ENCODE measurements around the gene BBC3.

BBC3 gene

GRCh38 chr19:47186446-47187334 is 44.3 kb downstream of the BBC3 start:
- no peak overlapping the region for H3K4ac ChIP-seq (ENCODE audit: low read depth, low read length)
- peak overlapping the region; percentile 40 for H3K9ac ChIP-seq (ENCODE audit: low read length)
- peak overlapping the region; percentile 22 for H3K27ac ChIP-seq (ENCODE audit: low read depth, low read length)
- H2BK15ac ChIP-seq (replicated peaks; ENCODE audit: low read depth), result no peak overlapping the region
- peak overlapping the region; percentile 34 for H3K56ac ChIP-seq (ENCODE audit: low read length)
- no peak overlapping the region for H3K4me3 ChIP-seq (ENCODE audit: low read length)
- peaks cover 19% of the 10 kb centered on the region for H3K79me1 ChIP-seq (ENCODE audit: low read length)
- no peak overlapping the region for H2AK5ac ChIP-seq (ENCODE audit: low read length)
- H3K27me3 ChIP-seq (ENCODE audit: insufficient read depth, low read length, poor library complexity), result no peaks in the 10 kb centered on the region
- no peak overlapping the region for H2BK120ac ChIP-seq (ENCODE audit: low read depth, low read length)
- H4K5ac ChIP-seq (ENCODE audit: low read length), result no peak overlapping the region
- peak overlapping the region; percentile 80 for H3K23ac ChIP-seq (ENCODE audit: low read length)
- no peak for DNase-seq
- no peak overlapping the region for H3K4me2 ChIP-seq (ENCODE audit: low read length)
- H3K79me2 ChIP-seq (ENCODE audit: control insufficient read depth, insufficient read depth, low read length), result peaks cover 12% of the 10 kb centered on the region
- H3K36me3 ChIP-seq (ENCODE audit: control insufficient read depth, insufficient read depth, low read length), result peaks cover 10% of the 10 kb centered on the region
- peaks cover 9% of the 10 kb centered on the region for H3K4me1 ChIP-seq (ENCODE audit: control insufficient read depth, low read depth, low read length)
- no CpG with 5 or more reads among the region's 17 CpGs for WGBS (ENCODE audit: extremely low coverage, insufficient coverage, low lambda C conversion rate)
- H4K8ac ChIP-seq (ENCODE audit: low read depth, low read length), result no peak overlapping the region
- H3K18ac ChIP-seq (ENCODE audit: low read length), result no peak overlapping the region
- no peak overlapping the region for H2BK5ac ChIP-seq (ENCODE audit: low read length)

- peaks cover 7% of the 10 kb centered on the region for H3K79me2 ChIP-seq (ENCODE audit: control insufficient read depth, insufficient read depth, low read length)
- no peak overlapping the region for H3K9ac ChIP-seq (ENCODE audit: low read length)
- DNase-seq, result no peak
- no peak overlapping the region for H2BK5ac ChIP-seq (ENCODE audit: low read length)
- no peak overlapping the region for H4K5ac ChIP-seq (ENCODE audit: low read length)
- H3K36me3 ChIP-seq (ENCODE audit: control insufficient read depth, insufficient read depth, low read length), result peaks cover 12% of the 10 kb centered on the region
- H3K4me3 ChIP-seq (ENCODE audit: low read length), result no peak overlapping the region
- peaks cover 6% of the 10 kb centered on the region for H3K4me1 ChIP-seq (ENCODE audit: control insufficient read depth, low read depth, low read length)
- no peak overlapping the region for H2BK15ac ChIP-seq (replicated peaks; ENCODE audit: low read depth)
- H4K8ac ChIP-seq (ENCODE audit: low read depth, low read length), result no peak overlapping the region
- no peak overlapping the region for H3K56ac ChIP-seq (ENCODE audit: low read length)
- no peak overlapping the region for H3K4me2 ChIP-seq (ENCODE audit: low read length)
- no peaks in the 10 kb centered on the region for H3K27me3 ChIP-seq (ENCODE audit: insufficient read depth, low read length, poor library complexity)
- no peak overlapping the region for H3K4ac ChIP-seq (ENCODE audit: low read depth, low read length)
- H3K18ac ChIP-seq (ENCODE audit: low read length), result no peak overlapping the region
- H3K27ac ChIP-seq (ENCODE audit: low read depth, low read length), result no peak overlapping the region
- no peak overlapping the region for H2BK120ac ChIP-seq (ENCODE audit: low read depth, low read length)
- H2AK5ac ChIP-seq (ENCODE audit: low read length), result no peak overlapping the region
- no CpG with 5 or more reads among the region's 2 CpGs for WGBS (ENCODE audit: extremely low coverage, insufficient coverage, low lambda C conversion rate)
- H3K79me1 ChIP-seq (ENCODE audit: low read length), result peaks cover 16% of the 10 kb centered on the region
- H3K23ac ChIP-seq (ENCODE audit: low read length), result no peak overlapping the region
Measured at GRCh38 chr19:47183601-47184000, 47.4 kb downstream of the BBC3 start.

DNA sequence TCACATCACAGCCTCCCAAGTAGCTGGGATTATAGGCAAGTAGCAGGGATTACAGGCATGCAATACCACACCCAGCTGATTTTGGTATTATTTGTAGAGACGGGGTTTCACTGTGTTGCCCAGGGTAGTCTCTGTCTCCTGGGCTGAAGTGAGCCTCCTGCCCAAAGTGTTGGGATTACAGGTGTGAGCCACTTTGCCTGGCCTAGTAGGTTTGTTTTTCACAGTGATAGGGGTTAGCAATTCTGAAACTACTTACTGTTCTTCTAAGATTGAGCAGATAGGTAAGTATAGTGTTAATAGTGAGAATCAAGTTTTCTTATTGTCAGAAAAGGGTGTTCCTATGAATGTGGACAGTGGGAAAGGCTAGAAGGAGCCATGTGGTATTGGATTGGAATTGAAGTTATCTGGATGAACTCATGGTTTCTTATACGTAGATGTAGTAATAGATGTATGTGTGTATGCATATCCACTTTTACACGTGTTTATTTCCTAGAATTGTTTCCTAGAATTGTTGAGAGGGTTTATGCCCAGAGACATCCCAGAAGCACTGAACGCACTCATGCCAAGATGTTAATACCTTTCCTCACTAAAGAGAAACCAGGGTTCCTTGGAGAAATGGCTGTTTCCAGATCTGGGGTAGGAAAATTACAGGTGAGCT is 51.2 kb downstream of the BBC3 start:
- H3K79me2 ChIP-seq (ENCODE audit: control insufficient read depth, insufficient read depth, low read length), result peaks cover 6% of the 10 kb centered on the region
- H3K4me2 ChIP-seq (ENCODE audit: low read length), result no peak overlapping the region
- H3K27ac ChIP-seq (ENCODE audit: low read depth, low read length), result no peak overlapping the region
- no peak overlapping the region for H3K56ac ChIP-seq (ENCODE audit: low read length)
- H2BK5ac ChIP-seq (ENCODE audit: low read length), result no peak overlapping the region
- H2BK120ac ChIP-seq (ENCODE audit: low read depth, low read length), result no peak overlapping the region
- H3K36me3 ChIP-seq (ENCODE audit: control insufficient read depth, insufficient read depth, low read length), result peaks cover 21% of the 10 kb centered on the region
- no peak for DNase-seq
- no peak overlapping the region for H3K23ac ChIP-seq (ENCODE audit: low read length)
- no peak overlapping the region for H3K4ac ChIP-seq (ENCODE audit: low read depth, low read length)
- no peaks in the 10 kb centered on the region for H3K27me3 ChIP-seq (ENCODE audit: insufficient read depth, low read length, poor library complexity)
- no CpG with 5 or more reads among the region's 4 CpGs for whole genome bisulfite sequencing (ENCODE audit: extremely low coverage, insufficient coverage, low lambda C conversion rate)
- H2BK15ac ChIP-seq (replicated peaks; ENCODE audit: low read depth), result no peak overlapping the region
- H3K4me3 ChIP-seq (ENCODE audit: low read length), result no peak overlapping the region
- H3K79me1 ChIP-seq (ENCODE audit: low read length), result peaks cover 20% of the 10 kb centered on the region
- no peak overlapping the region for H2AK5ac ChIP-seq (ENCODE audit: low read length)
- H3K18ac ChIP-seq (ENCODE audit: low read length), result no peak overlapping the region
- no peak overlapping the region for H3K9ac ChIP-seq (ENCODE audit: low read length)
- no peaks in the 10 kb centered on the region for H3K4me1 ChIP-seq (ENCODE audit: control insufficient read depth, low read depth, low read length)
- no peak overlapping the region for H4K8ac ChIP-seq (ENCODE audit: low read depth, low read length)
- H4K5ac ChIP-seq (ENCODE audit: low read length), result no peak overlapping the region

GRCh38 chr19:47176627-47177090 is 54.3 kb downstream of the BBC3 start:
- Histone ChIP-seq H3K23ac (ENCODE audit: low read length) (no peak overlapping the region), H3K27ac (ENCODE audit: low read depth, low read length) (no peak overlapping the region), H3K79me2 (ENCODE audit: control insufficient read depth, insufficient read depth, low read length) (peaks cover 4% of the 10 kb centered on the region), H3K27me3 (ENCODE audit: insufficient read depth, low read length, poor library complexity) (no peaks in the 10 kb centered on the region), H4K8ac (ENCODE audit: low read depth, low read length) (no peak overlapping the region), H4K5ac (ENCODE audit: low read length) (no peak overlapping the region), H2BK5ac (ENCODE audit: low read length) (no peak overlapping the region), H3K56ac (ENCODE audit: low read length) (no peak overlapping the region), H3K18ac (ENCODE audit: low read length) (no peak overlapping the region), H2AK5ac (ENCODE audit: low read length) (no peak overlapping the region), H3K4ac (ENCODE audit: low read depth, low read length) (no peak overlapping the region), H3K36me3 (ENCODE audit: control insufficient read depth, insufficient read depth, low read length) (peaks cover 14% of the 10 kb centered on the region), H3K4me1 (ENCODE audit: control insufficient read depth, low read depth, low read length) (no peaks in the 10 kb centered on the region), H3K79me1 (ENCODE audit: low read length) (peaks cover 16% of the 10 kb centered on the region), H2BK15ac (replicated peaks; ENCODE audit: low read depth) (no peak overlapping the region), H3K9ac (ENCODE audit: low read length) (no peak overlapping the region), H3K4me3 (ENCODE audit: low read length) (no peak overlapping the region), H2BK120ac (ENCODE audit: low read depth, low read length) (no peak overlapping the region), H3K4me2 (ENCODE audit: low read length) (no peak overlapping the region)
- WGBS (ENCODE audit: extremely low coverage, insufficient coverage, low lambda C conversion rate), result no CpG with 5 or more reads among the region's 5 CpGs
- no peak for DNase-seq

DNA sequence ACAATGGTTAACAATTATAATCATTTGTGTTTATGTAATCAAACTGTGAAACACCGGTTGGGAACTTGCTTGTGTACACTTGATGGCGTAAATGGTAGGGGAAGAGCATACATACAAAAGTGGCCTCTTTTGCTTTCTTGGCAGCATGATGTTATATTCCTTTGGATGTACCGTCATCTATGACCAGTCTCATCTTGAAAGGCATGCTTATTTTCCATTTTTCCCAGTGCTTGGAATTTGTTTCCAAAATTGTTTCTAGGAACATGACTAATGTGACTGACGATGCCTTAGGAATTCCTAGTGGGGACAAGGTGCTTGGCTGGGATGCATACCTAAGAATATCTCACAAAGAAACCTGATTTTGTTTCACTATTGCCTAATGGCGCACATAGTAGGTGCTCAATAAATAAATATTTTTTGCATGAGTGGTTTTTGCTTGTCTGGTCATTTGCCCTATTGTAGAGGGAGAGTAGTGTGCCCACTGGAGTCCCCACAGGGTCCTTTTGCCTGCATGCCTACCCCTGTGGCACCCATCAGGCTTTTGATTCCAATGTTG is 54.9 kb downstream of the BBC3 start:
- H3K36me3 ChIP-seq (ENCODE audit: control insufficient read depth, insufficient read depth, low read length), result peaks cover 14% of the 10 kb centered on the region
- H2AK5ac ChIP-seq (ENCODE audit: low read length), result no peak overlapping the region
- H3K4me1 ChIP-seq (ENCODE audit: control insufficient read depth, low read depth, low read length), result no peaks in the 10 kb centered on the region
- H3K18ac ChIP-seq (ENCODE audit: low read length), result no peak overlapping the region
- peaks cover 4% of the 10 kb centered on the region for H3K79me2 ChIP-seq (ENCODE audit: control insufficient read depth, insufficient read depth, low read length)
- DNase-seq, result no peak
- H3K4ac ChIP-seq (ENCODE audit: low read depth, low read length), result no peak overlapping the region
- H3K23ac ChIP-seq (ENCODE audit: low read length), result no peak overlapping the region
- H3K56ac ChIP-seq (ENCODE audit: low read length), result no peak overlapping the region
- no peak overlapping the region for H3K4me2 ChIP-seq (ENCODE audit: low read length)
- no CpG with 5 or more reads among the region's 5 CpGs for WGBS (ENCODE audit: extremely low coverage, insufficient coverage, low lambda C conversion rate)
- H2BK5ac ChIP-seq (ENCODE audit: low read length), result no peak overlapping the region
- H3K9ac ChIP-seq (ENCODE audit: low read length), result no peak overlapping the region
- no peak overlapping the region for H3K27ac ChIP-seq (ENCODE audit: low read depth, low read length)
- peaks cover 16% of the 10 kb centered on the region for H3K79me1 ChIP-seq (ENCODE audit: low read length)
- H3K4me3 ChIP-seq (ENCODE audit: low read length), result no peak overlapping the region
- no peak overlapping the region for H4K8ac ChIP-seq (ENCODE audit: low read depth, low read length)
- H2BK15ac ChIP-seq (replicated peaks; ENCODE audit: low read depth), result no peak overlapping the region
- H3K27me3 ChIP-seq (ENCODE audit: insufficient read depth, low read length, poor library complexity), result no peaks in the 10 kb centered on the region
- no peak overlapping the region for H4K5ac ChIP-seq (ENCODE audit: low read length)
- H2BK120ac ChIP-seq (ENCODE audit: low read depth, low read length), result no peak overlapping the region

Data from mesendoderm (in vitro differentiated cells).